ENCODE results near the gene ADD3. TPM values are rescaled to one million over a fixed set of nuclear protein-coding genes. Genes with fewer than 3 reads are reported as not detected.
A peak's percentile ranks its signal among the peaks of the same experiment; 100 is the strongest.

The ADD3 gene
- total RNA-seq, 2 experiments from 2014 or later: 273 to 302 TPM

DNA sequence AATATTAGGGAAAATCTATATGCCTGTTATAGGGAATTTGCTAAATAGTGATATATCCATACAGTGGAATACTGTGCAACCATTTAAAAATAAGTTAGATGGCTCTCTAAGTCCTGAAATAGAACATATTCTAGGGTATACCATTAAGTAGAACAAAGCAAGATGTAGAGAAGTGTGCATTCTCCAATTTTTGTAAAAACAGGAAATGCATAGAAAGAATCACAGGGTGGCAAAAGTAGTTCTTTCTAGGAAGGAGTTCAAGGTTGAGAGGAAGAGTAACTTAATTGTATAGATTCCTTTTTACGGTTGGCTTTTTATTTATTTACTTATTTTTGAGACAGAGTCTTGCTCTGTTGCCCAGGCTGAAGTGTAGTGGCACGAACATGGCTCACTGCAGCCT, 43.7 kb downstream of the ADD3 start:
- peaks cover 7% of the 10 kb centered on the region for H3K9me3 Mint-ChIP-seq
- intact Hi-C loops (cut with DNase I, micrococcal nuclease): no loop called here
- H3K9me3 ChIP-seq (ENCODE audit: control insufficient read depth in 1 of 2, insufficient read depth in 1 of 2, low read length in 2 of 2): peaks cover 9 to 10% of the 10 kb centered on the region in 2 experiments
- CTCF ChIA-PET: no interaction called here
- H3K4me3 ChIP-seq (ENCODE audit: low read length): no peak overlapping the region
- POLR2A ChIA-PET: interaction anchor here (1.3 kb wide), 1 partner anchor 41 kb away, joined by 6 read pairs; no protein-coding TSS in a partner anchor
- H3K4me3 Mint-ChIP-seq: no peak overlapping the region
- H3K27ac Mint-ChIP-seq: peak overlapping the region; percentile 78
- peaks cover 15% of the 10 kb centered on the region for H3K4me1 ChIP-seq (ENCODE audit: insufficient read depth, low read length)
- peaks cover 69% of the 10 kb centered on the region for H3K4me1 Mint-ChIP-seq (ENCODE audit: low read depth)
- peaks cover 43% of the 10 kb centered on the region for H3K36me3 Mint-ChIP-seq (ENCODE audit: low read depth)
- TF ChIP-seq, protein P1, sequence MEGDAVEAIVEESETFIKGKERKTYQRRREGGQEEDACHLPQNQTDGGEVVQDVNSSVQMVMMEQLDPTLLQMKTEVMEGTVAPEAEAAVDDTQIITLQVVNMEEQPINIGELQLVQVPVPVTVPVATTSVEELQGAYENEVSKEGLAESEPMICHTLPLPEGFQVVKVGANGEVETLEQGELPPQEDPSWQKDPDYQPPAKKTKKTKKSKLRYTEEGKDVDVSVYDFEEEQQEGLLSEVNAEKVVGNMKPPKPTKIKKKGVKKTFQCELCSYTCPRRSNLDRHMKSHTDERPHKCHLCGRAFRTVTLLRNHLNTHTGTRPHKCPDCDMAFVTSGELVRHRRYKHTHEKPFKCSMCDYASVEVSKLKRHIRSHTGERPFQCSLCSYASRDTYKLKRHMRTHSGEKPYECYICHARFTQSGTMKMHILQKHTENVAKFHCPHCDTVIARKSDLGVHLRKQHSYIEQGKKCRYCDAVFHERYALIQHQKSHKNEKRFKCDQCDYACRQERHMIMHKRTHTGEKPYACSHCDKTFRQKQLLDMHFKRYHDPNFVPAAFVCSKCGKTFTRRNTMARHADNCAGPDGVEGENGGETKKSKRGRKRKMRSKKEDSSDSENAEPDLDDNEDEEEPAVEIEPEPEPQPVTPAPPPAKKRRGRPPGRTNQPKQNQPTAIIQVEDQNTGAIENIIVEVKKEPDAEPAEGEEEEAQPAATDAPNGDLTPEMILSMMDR (IDR thresholded peaks at IDR 0.05): no peak
- no peaks in the 10 kb centered on the region for H3K27me3 ChIP-seq (ENCODE audit: control insufficient read depth in 1 of 2, insufficient read depth in 2 of 2, low read length in 2 of 2)
- H3K27me3 Mint-ChIP-seq: no peaks in the 10 kb centered on the region
- DNase-seq: no peak
- H3K27ac ChIP-seq (ENCODE audit: low read depth in 1 of 2, low read length in 2 of 2): no peak overlapping the region
- H3K36me3 ChIP-seq (ENCODE audit: insufficient read depth, low read length): peaks cover 11% of the 10 kb centered on the region
- no peak for ATAC-seq (ENCODE audit: poor library complexity)

DNA sequence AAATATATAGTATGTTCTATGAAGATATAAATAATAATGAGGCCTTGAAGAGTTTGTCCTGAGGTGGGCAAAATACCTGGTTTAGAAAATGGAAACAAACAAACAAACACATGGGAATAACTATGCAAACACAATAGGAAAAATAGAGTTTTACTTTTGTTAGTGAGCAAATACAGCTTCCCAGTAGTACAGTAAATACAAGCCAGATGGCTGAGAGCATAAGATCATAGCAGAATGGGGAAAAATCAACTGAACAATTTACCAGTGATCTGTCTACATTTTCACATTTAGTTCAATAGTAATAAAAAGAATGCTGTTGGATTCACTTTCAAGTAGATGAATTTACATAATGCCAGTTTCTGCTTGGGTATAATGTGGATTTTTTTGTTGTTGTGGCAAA, 45.1 kb downstream of the ADD3 start:
- TF ChIP-seq, protein P1 (IDR thresholded peaks at IDR 0.05): no peak
- ChIA-PET POLR2A (interaction anchor here (0.7 to 1.7 kb wide), 7 partner anchors 9 to 44 kb away, joined by 3 to 9 read pairs (median 3); no protein-coding TSS in a partner anchor), CTCF (interaction anchor here (0.9 to 1.1 kb wide), 2 partner anchors 14 to 15 kb away, joined by 3 read pairs; no protein-coding TSS in a partner anchor)
- no peak for ATAC-seq (ENCODE audit: poor library complexity)
- H3K4me3 Mint-ChIP-seq: peak overlapping the region; percentile 63
- peaks cover 22% of the 10 kb centered on the region for H3K4me1 ChIP-seq (ENCODE audit: insufficient read depth, low read length)
- H3K27me3 Mint-ChIP-seq: no peaks in the 10 kb centered on the region
- H3K27ac Mint-ChIP-seq: peak overlapping the region; percentile 78
- peaks cover 7% of the 10 kb centered on the region for H3K9me3 Mint-ChIP-seq
- H3K4me1 Mint-ChIP-seq (ENCODE audit: low read depth): peaks cover 81% of the 10 kb centered on the region
- intact Hi-C loops (cut with DNase I, micrococcal nuclease): no loop called here
- H3K9me3 ChIP-seq (ENCODE audit: control insufficient read depth in 1 of 2, insufficient read depth in 1 of 2, low read length in 2 of 2): peaks cover 7 to 9% of the 10 kb centered on the region in 2 experiments
- H3K4me3 ChIP-seq (ENCODE audit: low read length): no peak overlapping the region
- peaks cover 29% of the 10 kb centered on the region for H3K36me3 Mint-ChIP-seq (ENCODE audit: low read depth)
- H3K27me3 ChIP-seq (ENCODE audit: control insufficient read depth in 1 of 2, insufficient read depth in 2 of 2, low read length in 2 of 2): no peaks in the 10 kb centered on the region
- no peak for DNase-seq
- peaks cover 5% of the 10 kb centered on the region for H3K36me3 ChIP-seq (ENCODE audit: insufficient read depth, low read length)
- peak overlapping the region in 1 of 2 donors; percentile 18 for H3K27ac ChIP-seq (ENCODE audit: low read depth in 1 of 2, low read length in 2 of 2)

DNA sequence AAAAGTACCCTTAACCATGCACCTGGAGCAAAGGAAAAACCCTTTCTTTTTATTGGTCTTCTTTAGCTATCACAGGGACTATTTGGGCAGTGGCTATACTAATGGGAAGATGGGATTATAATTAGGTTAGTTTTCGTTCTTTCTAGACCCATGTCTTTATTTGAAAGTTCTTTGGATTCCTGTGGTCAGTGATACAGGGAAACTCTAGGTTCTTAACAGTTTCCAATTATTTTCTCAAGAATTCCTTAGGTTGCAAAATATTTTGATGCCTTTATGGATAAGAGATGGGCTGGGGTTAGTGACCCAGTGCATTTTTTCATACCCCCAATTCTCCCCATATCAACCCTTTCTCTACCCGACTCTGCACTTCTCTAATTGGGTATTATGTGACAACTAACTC, 49.0 kb downstream of the ADD3 start:
- Mint-ChIP-seq H3K36me3 (ENCODE audit: low read depth) (no peaks in the 10 kb centered on the region), H3K4me1 (ENCODE audit: low read depth) (peaks cover 91% of the 10 kb centered on the region), H3K4me3 (peak overlapping the region; percentile 5), H3K27ac (peak overlapping the region; percentile 86), H3K9me3 (no peaks in the 10 kb centered on the region), H3K27me3 (no peaks in the 10 kb centered on the region)
- Histone ChIP-seq H3K27ac (ENCODE audit: low read depth in 1 of 2, low read length in 2 of 2) (no peak overlapping the region), H3K9me3 (ENCODE audit: control insufficient read depth in 1 of 2, insufficient read depth in 1 of 2, low read length in 2 of 2) (no peaks in the 10 kb centered on the region), H3K4me3 (ENCODE audit: low read length) (no peak overlapping the region), H3K27me3 (ENCODE audit: control insufficient read depth in 1 of 2, insufficient read depth in 2 of 2, low read length in 2 of 2) (no peaks in the 10 kb centered on the region), H3K36me3 (ENCODE audit: insufficient read depth, low read length) (no peaks in the 10 kb centered on the region), H3K4me1 (ENCODE audit: insufficient read depth, low read length) (peaks cover 34% of the 10 kb centered on the region)
- ChIA-PET CTCF (interaction anchor here (1.0 to 1.5 kb wide), 5 partner anchors 11 to 20 kb away, joined by 3 to 4 read pairs (median 3); no protein-coding TSS in a partner anchor), POLR2A (interaction anchor here (1.3 to 5.0 kb wide), 6 partner anchors 12 to 49 kb away, joined by 3 to 34 read pairs (median 14); partner anchors contain the start of gene ADD3)
- intact Hi-C loops (cut with DNase I, micrococcal nuclease): loop anchor here in 1 of 2 experiments (5.0 kb wide), 1 partner anchor 40 kb away; no protein-coding TSS in a partner anchor
- no peak for ATAC-seq (ENCODE audit: poor library complexity)
- TF ChIP-seq, protein P1 (IDR thresholded peaks at IDR 0.05): no peak
- DNase-seq: no peak

Measured in CD4-positive, alpha-beta T cell (primary cell).